GM12878 (cell line): Measurements from ENCODE around the gene TTC31.

Experiments used
- BRCA1 ChIP-seq: IDR thresholded peaks from 2 replicates; pipeline ENCODE4 v1.6.1; 2011; ENCODE audit warnings: low read depth, low read length, improper control_type of control experiment
- CREB1 ChIP-seq: IDR thresholded peaks from 2 replicates; pipeline ENCODE4 v1.6.1; 2012; ENCODE audit warnings: low read depth, mild to moderate bottlenecking, inconsistent platforms
- CTCF ChIP-seq, 3 experiments: IDR thresholded peaks in 2 of 3; conservative IDR thresholded peaks in 1 of 3; 2 replicates each; pipeline ENCODE4 v1.5.1; 2011; ENCODE audit warnings: low read depth in 3 of 3, low read length in 3 of 3, mild to moderate bottlenecking in 3 of 3, control low read depth in 2 of 3, moderate library complexity in 2 of 3, inconsistent platforms in 1 of 3, mixed read lengths in 1 of 3; ENCODE audit not compliant: control insufficient read depth in 2 of 3, insufficient read depth in 1 of 3; ENCODE audit errors: extremely low read depth in 1 of 3
- HDAC2 ChIP-seq: fragments of 200-600 bp; sonication (generic); IDR thresholded peaks from 2 replicates; pipeline ENCODE4 v1.6.1; 2017
- POLR2A ChIP-seq: IDR thresholded peaks from 2 replicates; pipeline ENCODE4 v1.6.1; 2011; ENCODE audit warnings: low read depth, mild to moderate bottlenecking, low read length
- SIN3A ChIP-seq: IDR thresholded peaks from 2 replicates; pipeline ENCODE4 v1.6.1; 2012; ENCODE audit warnings: low read depth, low read length, improper control_type of control experiment
- SIX5 ChIP-seq: IDR thresholded peaks from 2 replicates; pipeline ENCODE4 v1.6.1; 2011; ENCODE audit warnings: mild to moderate bottlenecking, low read depth, low read length, moderate library complexity; ENCODE audit not compliant: severe bottlenecking
- SREBF1 ChIP-seq: IDR thresholded peaks from 2 replicates; pipeline ENCODE4 v1.6.1; 2012; ENCODE audit warnings: mild to moderate bottlenecking, low read length
- ZBTB4 ChIP-seq: fragments of 450-650 bp; formaldehyde crosslinking; IDR thresholded peaks from 2 replicates; pipeline ENCODE4 v1.4.0; 2022; ENCODE audit warnings: mild to moderate bottlenecking, moderate library complexity

GRCh38 chr2:74515271-74515980 is 32.5 kb downstream of the TTC31 start:
- TF ChIP-seq CREB1 (no peak), CTCF (IDR thresholded peaks at IDR 0.05 in 2 of 3, conservative IDR thresholded peaks at IDR 0.05 in 1 of 3; ENCODE audit: control insufficient read depth in 2 of 3, extremely low read depth in 1 of 3, insufficient read depth in 1 of 3, low read depth in 3 of 3, low read length in 3 of 3) (no peak), SIN3A (no peak), ZBTB4 (no peak), SIX5 (no peak), BRCA1 (no peak), POLR2A (no peak), SREBF1 (no peak), HDAC2 (no peak)
